GM21619 (cell line): ENCODE data around the gene LAMA2.
"Not testable (repeated sequence)": the region's sequence is repeated elsewhere in the genome, so short reads cannot be mapped to it uniquely, and the experiment has no call there.

Experiments
- ATAC-seq: cut with Tn5 transposase; IDR thresholded peaks from one replicate; pipeline ENCODE4 v1.9.1; 2021; ENCODE audit not compliant: unreplicated experiment

The LAMA2 gene

GRCh38 chr6:129164032-129164431 lies 281.1 kb downstream of the LAMA2 start:
- no peak for ATAC-seq

- not testable (repeated sequence) for ATAC-seq
These were observed 289.5 kb downstream of the LAMA2 start for GRCh38 chr6:129172279-129172995.

- ATAC-seq: no peak
These were observed 292.1 kb downstream of the LAMA2 start for GRCh38 chr6:129175066-129175465.

GRCh38 chr6:129177801-129178200 lies 294.9 kb downstream of the LAMA2 start:
- ATAC-seq: no peak

GRCh38 chr6:129179283-129179682 lies 296.3 kb downstream of the LAMA2 start:
- no peak for ATAC-seq

- ATAC-seq: no peak
These were observed 298.1 kb downstream of the LAMA2 start for GRCh38 chr6:129181001-129181400.

GRCh38 chr6:129183187-129183591 lies 300.3 kb downstream of the LAMA2 start:
- no peak for ATAC-seq

GRCh38 chr6:129183681-129184301 lies 300.9 kb downstream of the LAMA2 start:
- no peak for ATAC-seq

- ATAC-seq: no peak
These were observed 301.4 kb downstream of the LAMA2 start for GRCh38 chr6:129184324-129184723.

GRCh38 chr6:129184808-129185366 lies 301.9 kb downstream of the LAMA2 start:
- ATAC-seq: no peak

- no peak for ATAC-seq
These were observed 304.1 kb downstream of the LAMA2 start for GRCh38 chr6:129186988-129187387.

GRCh38 chr6:129188306-129188705 lies 305.4 kb downstream of the LAMA2 start:
- ATAC-seq: no peak

- no peak for ATAC-seq
These were observed 305.9 kb downstream of the LAMA2 start for GRCh38 chr6:129188795-129189194.

- ATAC-seq: no peak
These were observed 306.3 kb downstream of the LAMA2 start for GRCh38 chr6:129189266-129189665.

GRCh38 chr6:129191235-129191634 lies 308.3 kb downstream of the LAMA2 start:
- ATAC-seq: no peak

GRCh38 chr6:129192458-129192989 lies 309.6 kb downstream of the LAMA2 start:
- ATAC-seq: no peak

GRCh38 chr6:129194306-129194941 lies 311.5 kb downstream of the LAMA2 start:
- ATAC-seq: no peak

GRCh38 chr6:129195161-129195560 lies 312.2 kb downstream of the LAMA2 start:
- no peak for ATAC-seq

- ATAC-seq: no peak
These were observed 312.7 kb downstream of the LAMA2 start for GRCh38 chr6:129195643-129196042.

- no peak for ATAC-seq
These were observed 314.2 kb downstream of the LAMA2 start for GRCh38 chr6:129197154-129197553.

GRCh38 chr6:129200151-129200550 lies 317.2 kb downstream of the LAMA2 start:
- no peak for ATAC-seq
